AG04450 (cell line): ENCODE measurements around the gene PLEKHA5. TPM values are rescaled to one million over a fixed set of nuclear protein-coding genes. Genes with fewer than 3 reads are reported as not detected.

Experiments
- CTCF ChIA-PET: fragments of 300-600, 350-600 bp; formaldehyde crosslinking; extraction: SDS; loops from one replicate; lab custom pipeline; 2022; ENCODE audit warnings: antibody characterized with exemption, inconsistent platforms; lab: Charles Lee
- POLR2A ChIA-PET: fragments of 350-600 bp; formaldehyde crosslinking; extraction: SDS; loops from one replicate; lab custom pipeline; 2021; ENCODE audit warnings: antibody characterized with exemption, inconsistent platforms; lab: Yijun Ruan, JAX
- DNase-seq: peaks from one replicate; pipeline ENCODE4 v3.0.0-alpha.2; 2011; ENCODE audit warnings: low read depth, low spot score
- H3K27ac ChIP-seq: one replicate; pipeline ENCODE4 v1.5.1; 2012; ENCODE audit warnings: low read depth, low read length, control low read depth
- H3K27me3 ChIP-seq: one replicate; pipeline ENCODE4 v1.6.0; 2012; ENCODE audit warnings: low read length; ENCODE audit not compliant: control insufficient read depth, insufficient read depth
- H3K4me3 ChIP-seq: 2 replicates; pipeline ENCODE4 v1.5.1; 2011; ENCODE audit warnings: mild to moderate bottlenecking, low read depth, low read length, control low read depth
- H3K9me3 ChIP-seq: 2 replicates; pipeline ENCODE4 v1.5.1; 2012; ENCODE audit warnings: low read length; ENCODE audit not compliant: control insufficient read depth, insufficient read depth
- polyA plus RNA-seq: library from polyadenylated mRNA; depleted of rRNA; stranded (reverse); fragments of >200 nt; gene quantifications from 2 replicates; pipeline ENCODE4 v1.2.3, GENCODE V29; 2011
- TF ChIP-seq, protein P1 (sequence below): IDR thresholded peaks from 2 replicates; pipeline ENCODE4 v1.5.1; 2011; ENCODE audit warnings: low read depth, low read length, control low read depth, inconsistent platforms

Gene PLEKHA5
- polyA plus RNA-seq, 1 experiment = 23.5 TPM

DNA sequence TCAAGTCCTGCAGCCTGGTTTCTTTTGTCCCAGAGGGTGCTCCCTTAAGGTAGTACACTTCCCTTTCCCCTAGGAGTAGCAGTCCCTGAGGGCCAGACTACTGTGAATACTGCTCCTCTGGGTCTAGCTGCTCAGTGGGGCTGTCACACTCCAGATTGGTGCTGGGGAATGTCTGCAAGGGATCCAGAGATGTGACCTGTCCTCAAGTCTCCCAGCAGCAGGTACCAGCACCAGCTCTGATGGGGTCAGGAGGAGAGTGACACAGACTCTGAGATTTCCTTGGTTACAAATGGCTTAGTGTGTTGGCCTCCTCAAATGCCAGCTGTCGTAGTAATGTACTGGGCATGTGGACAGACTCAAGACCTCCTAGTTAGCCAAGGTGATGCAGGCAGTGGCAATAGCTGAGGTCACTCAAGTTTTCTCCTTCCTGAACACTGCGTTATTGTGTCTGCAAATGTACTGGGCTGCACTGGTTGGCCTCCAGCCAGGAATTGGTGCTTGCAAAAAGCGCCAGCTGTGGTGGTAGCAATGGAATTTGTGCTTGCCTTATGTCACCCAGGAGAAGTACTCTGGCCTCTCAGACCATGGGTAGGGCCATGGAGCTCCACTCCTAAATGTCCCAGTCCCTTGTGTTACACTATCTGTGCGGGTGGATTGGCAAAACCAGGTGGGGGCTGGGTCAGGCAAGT, 273.4 kb downstream of the PLEKHA5 start:
- CTCF ChIA-PET = interaction anchor here (0.7 kb wide), 1 partner anchor 176 kb away, joined by 3 read pairs; no protein-coding TSS in a partner anchor

DNA sequence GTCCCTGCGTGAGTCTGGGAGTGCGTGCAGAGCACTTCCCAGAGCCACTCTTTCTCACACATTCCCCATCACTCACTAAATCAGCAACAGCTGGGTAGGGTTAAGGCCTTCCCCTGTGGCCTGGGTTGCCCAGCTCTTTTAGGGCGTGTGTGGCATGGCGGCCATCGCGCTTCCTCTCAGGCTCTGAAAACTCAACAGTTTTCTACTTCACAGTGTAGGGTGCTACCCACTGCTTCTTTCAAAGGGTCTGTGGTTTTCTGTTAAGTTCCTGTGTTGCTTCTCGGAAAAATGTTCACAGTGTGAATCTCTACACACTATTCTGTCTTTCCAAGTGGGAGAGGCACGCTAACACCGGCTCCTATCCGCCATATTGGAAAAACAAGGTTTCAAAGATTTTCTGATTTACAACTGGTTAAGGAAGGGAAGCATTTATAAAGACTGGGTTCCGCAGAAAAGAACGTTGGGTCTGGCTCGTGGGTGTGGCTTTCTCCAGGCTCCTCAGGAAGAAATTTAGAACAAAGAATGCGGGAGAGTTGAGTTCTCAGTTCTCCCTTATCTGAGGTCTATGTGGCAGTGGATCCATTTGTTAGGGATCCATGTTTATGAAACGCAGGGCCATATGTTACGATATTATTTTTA, 274.8 kb downstream of the PLEKHA5 start:
- ChIA-PET POLR2A (no interaction called here), CTCF (no interaction called here)
- TF ChIP-seq, protein P1, sequence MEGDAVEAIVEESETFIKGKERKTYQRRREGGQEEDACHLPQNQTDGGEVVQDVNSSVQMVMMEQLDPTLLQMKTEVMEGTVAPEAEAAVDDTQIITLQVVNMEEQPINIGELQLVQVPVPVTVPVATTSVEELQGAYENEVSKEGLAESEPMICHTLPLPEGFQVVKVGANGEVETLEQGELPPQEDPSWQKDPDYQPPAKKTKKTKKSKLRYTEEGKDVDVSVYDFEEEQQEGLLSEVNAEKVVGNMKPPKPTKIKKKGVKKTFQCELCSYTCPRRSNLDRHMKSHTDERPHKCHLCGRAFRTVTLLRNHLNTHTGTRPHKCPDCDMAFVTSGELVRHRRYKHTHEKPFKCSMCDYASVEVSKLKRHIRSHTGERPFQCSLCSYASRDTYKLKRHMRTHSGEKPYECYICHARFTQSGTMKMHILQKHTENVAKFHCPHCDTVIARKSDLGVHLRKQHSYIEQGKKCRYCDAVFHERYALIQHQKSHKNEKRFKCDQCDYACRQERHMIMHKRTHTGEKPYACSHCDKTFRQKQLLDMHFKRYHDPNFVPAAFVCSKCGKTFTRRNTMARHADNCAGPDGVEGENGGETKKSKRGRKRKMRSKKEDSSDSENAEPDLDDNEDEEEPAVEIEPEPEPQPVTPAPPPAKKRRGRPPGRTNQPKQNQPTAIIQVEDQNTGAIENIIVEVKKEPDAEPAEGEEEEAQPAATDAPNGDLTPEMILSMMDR = no peak
- peaks cover 6% of the 10 kb centered on the region; the same call in 1 of the 2 replicates for H3K9me3 ChIP-seq
- H3K27ac ChIP-seq = no peak overlapping the region
- DNase-seq = no peak
- H3K4me3 ChIP-seq = no peak overlapping the region
- no peaks in the 10 kb centered on the region for H3K27me3 ChIP-seq

More for the DNA sequence above, 273.4 kb downstream of the PLEKHA5 start:
- Histone ChIP-seq H3K27ac (no peak overlapping the region), H3K9me3 (peaks cover 6% of the 10 kb centered on the region; the same call in 1 of the 2 replicates), H3K27me3 (no peaks in the 10 kb centered on the region), H3K4me3 (no peak overlapping the region)
- DNase-seq = no peak
- POLR2A ChIA-PET = interaction anchor here (0.9 kb wide), 1 partner anchor 16 kb away, joined by 5 read pairs; no protein-coding TSS in a partner anchor
- TF ChIP-seq, protein P1 = no peak

DNA sequence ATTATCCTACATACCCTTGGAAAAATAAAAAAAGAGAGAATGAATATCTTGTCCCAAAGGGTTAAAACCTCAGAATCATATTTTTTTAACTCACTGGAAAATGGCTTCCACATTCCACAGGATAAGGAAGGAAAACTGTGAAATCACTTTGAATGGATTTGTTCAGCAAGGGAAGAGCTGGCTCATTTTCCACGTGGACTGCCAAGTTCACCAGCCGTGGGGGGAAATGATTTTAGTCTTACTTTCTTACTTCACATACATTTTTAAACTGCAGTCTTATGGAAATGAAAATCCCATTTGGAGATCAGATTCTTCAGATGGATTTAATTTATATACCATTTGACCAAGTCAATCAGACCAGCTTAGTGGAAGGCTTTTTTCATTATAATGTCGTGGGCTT, 279.8 kb downstream of the PLEKHA5 start:
- CTCF ChIA-PET = no interaction called here
- no peaks in the 10 kb centered on the region for H3K27me3 ChIP-seq
- POLR2A ChIA-PET = interaction anchor here (0.7 to 0.8 kb wide), 2 partner anchors 12 to 1008 kb away, joined by 3 read pairs; no protein-coding TSS in a partner anchor
- H3K27ac ChIP-seq = no peak overlapping the region
- TF ChIP-seq, protein P1 = no peak
- H3K4me3 ChIP-seq = no peak overlapping the region
- H3K9me3 ChIP-seq = no peaks in the 10 kb centered on the region
- no peak for DNase-seq

DNA sequence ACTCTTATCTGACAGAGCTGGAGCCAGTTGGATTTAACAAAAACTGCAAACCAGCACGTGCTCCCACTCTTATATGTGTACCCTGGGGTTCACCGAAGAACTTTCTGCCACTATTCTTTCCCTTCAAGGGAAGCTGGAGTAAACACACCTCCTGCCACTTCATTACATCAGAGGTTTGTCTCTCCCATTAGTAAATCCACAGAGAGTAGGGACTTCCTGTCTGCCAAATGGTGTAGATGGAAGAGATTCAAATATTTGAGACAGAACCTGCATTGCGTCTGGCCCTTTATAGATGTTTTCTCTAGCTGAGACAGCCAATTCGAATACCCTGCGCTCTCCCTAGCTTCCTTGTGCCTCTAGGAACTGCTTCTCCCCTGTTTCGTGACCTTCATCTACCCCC, 280.7 kb downstream of the PLEKHA5 start:
- no peak for DNase-seq
- Histone ChIP-seq H3K27me3 (no peaks in the 10 kb centered on the region), H3K27ac (no peak overlapping the region), H3K4me3 (no peak overlapping the region), H3K9me3 (no peaks in the 10 kb centered on the region)
- ChIA-PET POLR2A (interaction anchor here (0.8 kb wide), 1 partner anchor 13 kb away, joined by 3 read pairs; no protein-coding TSS in a partner anchor), CTCF (interaction anchor here (0.8 kb wide), 1 partner anchor 20 kb away, joined by 4 read pairs; no protein-coding TSS in a partner anchor)
- TF ChIP-seq, protein P1 = no peak

DNA sequence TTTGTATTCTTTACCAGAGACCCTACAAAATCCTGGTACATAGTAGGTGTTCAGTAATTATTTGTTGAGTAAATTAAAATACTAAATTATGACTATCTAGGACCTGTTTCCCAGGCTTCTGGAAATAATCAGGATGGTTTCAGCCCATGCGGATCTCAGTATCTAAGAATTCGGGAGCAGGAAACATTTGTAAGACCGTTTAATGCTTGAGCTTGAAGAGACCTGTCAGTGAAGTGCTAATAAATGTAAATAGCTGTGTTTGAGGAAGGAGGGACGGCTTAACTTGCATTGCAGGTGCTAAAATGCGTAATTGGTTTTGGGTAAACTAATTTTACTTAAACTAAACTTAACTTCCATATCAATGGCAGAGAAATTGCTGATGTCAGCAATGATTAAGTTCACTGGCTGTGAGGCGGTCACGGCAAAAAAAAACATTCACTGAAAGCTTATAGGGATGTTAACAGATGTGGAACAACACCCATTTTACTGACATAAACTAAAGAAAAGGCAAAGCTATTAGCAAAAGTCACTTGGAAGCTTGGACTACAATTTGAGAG, 281.2 kb downstream of the PLEKHA5 start:
- CTCF ChIA-PET = interaction anchor here (0.8 to 1.1 kb wide), 2 partner anchors 20 to 164 kb away, joined by 4 read pairs; no protein-coding TSS in a partner anchor
- POLR2A ChIA-PET = no interaction called here
- TF ChIP-seq, protein P1 = no peak
- Histone ChIP-seq H3K4me3 (no peak overlapping the region), H3K9me3 (no peaks in the 10 kb centered on the region), H3K27ac (no peak overlapping the region), H3K27me3 (no peaks in the 10 kb centered on the region)
- DNase-seq = no peak
